Kidney epithelial cell (primary cell): ENCODE measurements around the gene SIN3B. TPM values are rescaled to one million over a fixed set of nuclear protein-coding genes. Genes with fewer than 3 reads are reported as not detected.

Experiments
- DNase-seq: peaks from one replicate; pipeline ENCODE4 v3.0.0-alpha.2; 2010; ENCODE audit warnings: low read depth
- H3K27me3 ChIP-seq: 2 replicates; pipeline ENCODE4 v1.6.0; 2011; ENCODE audit warnings: low read length; ENCODE audit not compliant: control insufficient read depth, insufficient read depth
- H3K36me3 ChIP-seq: 2 replicates; pipeline ENCODE4 v1.5.1; 2011; ENCODE audit warnings: low read length; ENCODE audit not compliant: control insufficient read depth, insufficient read depth
- H3K4me3 ChIP-seq: 2 replicates; pipeline ENCODE4 v1.5.1; 2011; ENCODE audit warnings: low read depth, mild to moderate bottlenecking, control low read depth, low read length
- CTCF ChIP-seq: IDR thresholded peaks from 2 replicates; pipeline ENCODE4 v1.5.1; 2011; ENCODE audit warnings: mild to moderate bottlenecking, moderate library complexity, low read length, control low read depth, inconsistent platforms; ENCODE audit not compliant: insufficient read depth, poor library complexity, severe bottlenecking
- total RNA-seq: library from RNA; depleted of rRNA; stranded (reverse); fragments of >200 nt; gene quantifications from 2 replicates; pipeline ENCODE4 v1.2.3, GENCODE V29; 2015

SIN3B gene
- total RNA-seq, 1 donor from 2014 or later: 36.6 TPM

GRCh38 chr19:16915135-16915534 is 85.9 kb downstream of the SIN3B start:
- Histone ChIP-seq H3K36me3 (no peaks in the 10 kb centered on the region), H3K27me3 (no peaks in the 10 kb centered on the region), H3K4me3 (no peak overlapping the region)
- no peak for TF ChIP-seq CTCF
- no peak for DNase-seq

- Histone ChIP-seq H3K36me3 (no peaks in the 10 kb centered on the region), H3K4me3 (no peak overlapping the region), H3K27me3 (no peaks in the 10 kb centered on the region)
- DNase-seq: no peak
- no peak for TF ChIP-seq CTCF
These were observed 86.5 kb downstream of the SIN3B start for GRCh38 chr19:16915734-16916133.

GRCh38 chr19:16917401-16917800 is 88.2 kb downstream of the SIN3B start:
- H3K4me3 ChIP-seq: no peak overlapping the region
- TF ChIP-seq CTCF: no peak
- no peak for DNase-seq
- H3K27me3 ChIP-seq: no peaks in the 10 kb centered on the region
- H3K36me3 ChIP-seq: no peaks in the 10 kb centered on the region

GRCh38 chr19:16919496-16919895 is 90.3 kb downstream of the SIN3B start:
- DNase-seq: no peak
- no peak for TF ChIP-seq CTCF

GRCh38 chr19:16920816-16921529 is 91.8 kb downstream of the SIN3B start:
- DNase-seq: no peak
- no peak for TF ChIP-seq CTCF
- H3K36me3 ChIP-seq: no peaks in the 10 kb centered on the region
- H3K27me3 ChIP-seq: no peaks in the 10 kb centered on the region
- H3K4me3 ChIP-seq: no peak overlapping the region

More at GRCh38 chr19:16919496-16919895, 90.3 kb downstream of the SIN3B start:
- Histone ChIP-seq H3K36me3 (no peaks in the 10 kb centered on the region), H3K27me3 (no peaks in the 10 kb centered on the region), H3K4me3 (no peak overlapping the region)
